HG03558 (cell line): ENCODE measurements around the gene FNIP2.

Source experiments
- ATAC-seq: cut with Tn5 transposase; IDR thresholded peaks from one replicate; pipeline ENCODE4 v1.9.1; 2021; ENCODE audit warnings: moderate number of reproducible peaks; ENCODE audit not compliant: unreplicated experiment; ENCODE audit errors: extremely low read depth

Gene FNIP2

DNA sequence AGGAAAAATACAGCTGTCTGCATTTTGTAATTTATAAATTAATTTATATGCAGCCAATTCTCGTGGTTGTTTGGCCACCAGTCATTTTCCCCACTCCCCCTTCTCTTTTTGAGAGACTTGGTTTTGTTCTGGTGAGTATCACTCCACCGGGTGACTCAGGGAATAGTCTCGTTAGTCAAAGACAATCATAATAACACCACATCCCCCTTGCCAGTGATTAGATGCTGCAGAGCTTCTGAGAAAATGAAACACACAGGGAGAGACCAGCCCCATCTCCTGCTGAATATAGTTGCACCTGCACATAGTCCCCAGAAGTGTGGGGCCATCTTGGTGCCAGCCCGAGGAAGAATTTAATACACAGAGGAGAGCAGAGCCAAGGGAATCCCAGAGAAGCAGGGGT is 8.0 kb upstream of the FNIP2 start:
- ATAC-seq, result no peak

DNA sequence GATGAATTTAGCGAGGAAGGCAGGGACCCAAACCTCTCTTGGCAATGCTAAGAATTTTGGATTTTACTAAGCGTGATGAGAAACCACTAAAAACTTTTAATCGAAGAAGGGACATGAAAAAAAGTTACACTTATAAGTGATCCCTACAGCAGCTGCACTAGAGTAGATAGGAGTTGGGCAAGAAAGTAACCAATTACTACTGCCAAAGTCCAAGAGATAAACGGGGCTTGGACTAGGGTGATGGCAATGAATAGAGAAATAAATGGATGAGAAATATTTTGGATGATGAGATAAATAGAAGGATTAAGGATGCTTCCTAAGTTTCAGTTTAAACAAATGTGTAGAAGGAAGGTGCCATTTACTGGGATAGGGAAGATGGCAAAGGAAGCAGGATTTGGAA is 6.3 kb upstream of the FNIP2 start:
- no peak for ATAC-seq

DNA sequence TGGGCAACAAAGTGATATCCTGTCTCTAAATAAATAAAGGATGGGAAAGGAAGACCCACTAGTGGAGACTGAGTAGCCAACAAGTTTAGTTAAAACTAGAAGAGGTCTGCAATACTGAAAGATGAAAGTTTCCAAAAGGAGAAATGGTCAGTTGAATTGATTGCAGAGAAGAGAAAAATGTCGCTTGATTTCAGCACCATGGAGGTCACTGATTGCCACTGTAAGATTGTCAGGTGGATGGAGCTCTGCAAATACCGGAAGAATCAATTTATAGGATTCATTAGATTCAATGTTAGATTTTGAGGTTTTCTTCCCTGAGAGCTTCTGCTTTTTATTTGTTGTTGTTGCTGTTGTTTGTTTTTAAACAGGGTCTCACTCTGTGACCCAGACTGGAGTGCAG is 5.4 kb upstream of the FNIP2 start:
- no peak for ATAC-seq

DNA sequence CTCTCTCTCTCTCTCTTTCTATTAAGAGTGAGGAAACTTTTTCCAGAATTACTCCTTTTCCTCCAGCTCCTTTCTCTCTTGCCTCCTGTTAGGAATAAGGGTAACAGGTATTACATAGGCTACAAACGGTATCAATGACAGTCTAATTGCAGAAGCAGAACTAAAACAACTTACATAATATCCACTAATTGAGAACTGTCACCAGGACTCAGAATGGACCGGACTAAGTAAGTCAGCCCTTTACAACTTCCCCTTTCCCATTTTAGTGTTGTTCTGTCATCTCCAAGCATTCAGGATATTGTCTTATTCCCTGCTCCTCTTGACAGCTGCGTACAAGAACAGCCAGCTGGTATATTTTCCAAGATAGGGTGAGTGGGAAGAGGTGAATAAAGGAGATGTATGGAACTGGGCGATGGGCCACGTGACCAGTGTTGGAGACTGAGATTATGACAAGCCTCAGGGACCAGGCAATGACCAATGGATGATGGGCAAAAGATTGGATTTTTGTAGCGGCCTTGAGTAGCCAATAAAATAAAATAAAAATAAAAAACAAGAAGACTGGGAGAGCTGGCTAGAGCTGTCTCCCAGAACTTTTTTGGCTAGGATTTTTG is 2.3 kb upstream of the FNIP2 start:
- ATAC-seq, result no peak

DNA sequence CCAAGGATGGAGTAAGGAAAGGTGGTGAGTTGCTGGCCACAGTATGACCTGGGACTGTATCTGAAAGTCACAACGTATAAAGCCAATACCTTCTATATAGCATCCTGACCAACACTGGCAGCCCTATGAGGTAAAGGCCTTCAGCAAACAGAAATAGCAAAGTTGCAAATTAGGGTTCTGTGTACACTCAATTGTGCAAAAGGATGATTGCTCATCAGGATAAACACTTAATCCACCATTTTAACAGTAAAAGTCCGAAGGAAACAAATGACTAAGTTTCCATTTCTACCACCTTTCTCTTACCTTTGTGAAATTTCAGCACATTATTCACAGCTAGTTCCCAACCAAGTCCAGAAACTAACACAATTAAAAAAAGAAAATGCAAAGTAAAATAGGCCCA is 1.4 kb upstream of the FNIP2 start:
- no peak for ATAC-seq

DNA sequence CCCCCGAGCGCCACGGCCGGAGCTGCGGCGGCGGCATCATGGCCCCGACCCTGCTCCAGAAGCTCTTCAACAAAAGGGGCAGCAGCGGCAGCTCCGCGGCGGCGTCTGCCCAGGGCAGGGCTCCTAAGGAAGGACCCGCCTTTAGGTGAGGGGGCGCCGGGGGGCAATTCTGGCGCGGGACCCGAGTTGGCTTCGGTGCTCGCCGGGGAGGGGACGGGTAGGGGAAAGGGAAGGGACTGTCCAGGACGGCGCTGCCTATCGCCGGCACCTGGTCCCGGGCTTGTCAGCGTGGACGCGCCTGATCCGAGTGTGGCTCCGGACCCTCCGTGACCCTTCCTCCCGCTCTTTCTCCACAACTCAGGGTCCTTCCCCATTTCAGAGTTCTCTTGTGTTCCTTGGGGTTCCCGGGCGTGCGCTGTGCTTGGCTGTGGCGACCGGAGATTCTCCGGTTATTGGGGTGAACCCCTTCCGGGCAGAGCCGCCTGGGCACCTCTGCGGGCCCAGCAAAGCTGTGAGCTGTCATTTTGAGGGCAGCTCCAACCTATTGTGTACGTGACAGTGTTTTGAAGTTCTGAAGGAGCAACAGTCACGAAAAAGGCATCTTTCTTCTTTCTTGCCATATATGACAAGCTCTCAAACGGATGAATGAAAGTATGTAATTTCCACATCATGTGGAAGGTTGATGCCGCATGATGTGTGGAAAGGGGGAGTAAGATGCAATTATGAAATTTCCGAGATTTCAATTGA is 522 bp downstream of the FNIP2 start:
- peak; percentile 18 for ATAC-seq

DNA sequence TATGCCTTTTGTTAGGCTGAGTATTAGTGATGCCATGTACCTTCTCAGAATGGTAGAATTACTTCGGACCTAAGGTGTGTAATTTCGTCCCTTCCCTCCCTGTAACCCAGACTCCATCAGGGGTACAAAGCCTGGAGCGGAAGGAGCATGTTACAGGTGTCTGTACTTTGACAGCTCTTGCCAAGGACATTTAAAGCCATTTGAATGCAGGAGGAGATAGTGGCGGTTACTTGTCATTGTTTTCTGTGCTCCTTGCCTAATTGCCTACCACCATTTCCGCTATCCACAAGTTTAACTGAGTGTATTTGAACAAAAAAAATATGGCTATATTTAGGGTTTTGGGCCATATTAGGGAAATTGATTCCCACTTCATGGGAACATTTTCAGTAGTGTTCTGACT is 1.8 kb downstream of the FNIP2 start:
- ATAC-seq, result no peak

DNA sequence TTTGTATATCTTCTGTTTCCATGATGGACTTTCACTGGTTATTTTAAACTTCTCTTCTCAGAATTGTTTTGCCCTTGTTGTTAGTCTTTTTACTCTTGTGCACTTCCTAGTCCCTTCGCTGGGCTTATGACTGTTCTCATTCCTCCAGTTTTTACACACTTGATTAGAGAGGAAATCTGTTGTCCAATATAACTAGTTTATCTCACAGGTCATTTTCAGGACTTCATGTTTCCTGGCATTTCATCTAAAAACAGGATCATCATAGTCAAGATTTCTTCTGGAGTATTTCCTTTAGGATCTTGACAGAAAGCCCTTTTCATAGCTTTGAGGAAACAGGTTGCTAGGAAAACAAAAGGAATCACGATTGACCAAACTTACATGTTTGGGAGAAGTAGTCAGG is 3.0 kb downstream of the FNIP2 start:
- no peak for ATAC-seq

DNA sequence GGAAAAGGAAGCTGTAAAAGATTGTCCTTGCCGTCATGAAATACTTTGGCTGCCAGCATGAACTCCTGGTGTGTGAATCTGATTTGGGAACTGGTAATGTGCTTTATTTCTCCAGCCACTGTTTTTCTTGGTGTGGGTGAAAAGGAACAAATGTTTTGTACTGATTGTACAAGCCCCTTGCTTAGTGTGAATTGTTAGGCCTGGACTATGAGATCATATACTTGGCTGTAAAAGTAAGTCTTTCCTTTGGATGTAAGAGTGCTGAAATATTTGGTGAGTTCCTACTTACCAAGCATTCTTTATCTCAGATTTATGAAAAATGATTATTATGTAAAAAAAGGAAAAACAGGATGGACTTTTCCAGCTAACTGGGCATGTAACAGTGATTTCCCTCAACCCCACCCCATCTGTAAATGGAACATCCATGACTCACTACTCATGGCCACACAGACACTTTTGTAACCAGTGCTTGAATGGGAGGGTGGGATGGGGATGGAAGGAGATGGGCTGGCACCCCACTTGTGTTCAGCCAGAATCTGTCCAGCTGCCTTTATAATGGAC is 6.3 kb downstream of the FNIP2 start:
- no peak for ATAC-seq

DNA sequence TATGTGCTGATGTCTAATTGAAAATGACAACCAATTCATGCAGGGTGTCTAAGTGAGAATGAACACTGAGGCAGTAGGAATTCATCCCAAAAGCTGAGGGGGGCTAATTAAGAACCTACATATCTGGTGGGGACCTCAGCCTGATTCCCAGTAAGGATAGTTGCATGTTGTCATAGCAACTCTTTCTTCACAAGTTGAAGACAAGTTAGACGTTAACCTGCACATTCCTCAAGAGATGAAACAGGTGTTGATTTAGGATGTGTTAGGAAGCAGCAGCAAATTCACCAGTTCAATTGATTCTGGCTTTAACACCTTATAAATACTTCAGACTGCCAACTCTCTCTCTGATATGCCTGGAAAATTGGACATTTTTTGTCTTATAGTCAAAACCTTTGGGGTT is 7.3 kb downstream of the FNIP2 start:
- no peak for ATAC-seq

DNA sequence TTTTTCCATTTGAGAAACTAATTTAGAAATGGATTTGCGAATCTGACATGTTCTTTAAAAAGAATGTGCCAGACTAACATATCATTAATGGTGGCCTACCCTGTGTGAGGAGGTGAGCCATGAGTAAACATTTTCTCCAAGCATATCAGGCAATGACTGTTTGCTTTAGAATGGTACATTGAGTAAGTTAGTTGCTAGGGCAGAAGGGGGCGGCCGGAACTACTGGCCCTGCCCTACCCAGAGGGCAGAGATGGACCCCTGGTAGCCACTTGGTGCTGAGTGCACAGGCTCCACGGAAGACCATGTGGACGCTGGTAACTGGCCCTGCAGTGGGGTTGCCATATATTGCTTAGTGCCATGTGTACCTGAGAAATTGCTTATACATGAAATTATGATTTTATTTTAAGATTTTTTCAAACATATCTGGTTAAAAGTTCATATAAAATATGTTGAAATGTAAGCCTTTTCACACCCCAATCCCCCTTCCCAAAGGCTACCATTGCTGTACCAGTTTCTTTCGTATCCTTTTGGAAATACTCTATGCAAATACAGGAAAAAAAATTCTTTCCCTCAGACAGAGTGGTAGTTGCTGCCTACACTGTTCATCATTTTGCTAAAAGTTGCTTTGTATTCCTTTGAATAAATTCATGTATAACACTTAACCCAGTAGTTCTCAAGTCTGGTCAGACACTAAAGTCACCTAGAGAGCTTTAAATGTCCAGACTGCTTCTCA is 8.8 kb downstream of the FNIP2 start:
- no peak for ATAC-seq

DNA sequence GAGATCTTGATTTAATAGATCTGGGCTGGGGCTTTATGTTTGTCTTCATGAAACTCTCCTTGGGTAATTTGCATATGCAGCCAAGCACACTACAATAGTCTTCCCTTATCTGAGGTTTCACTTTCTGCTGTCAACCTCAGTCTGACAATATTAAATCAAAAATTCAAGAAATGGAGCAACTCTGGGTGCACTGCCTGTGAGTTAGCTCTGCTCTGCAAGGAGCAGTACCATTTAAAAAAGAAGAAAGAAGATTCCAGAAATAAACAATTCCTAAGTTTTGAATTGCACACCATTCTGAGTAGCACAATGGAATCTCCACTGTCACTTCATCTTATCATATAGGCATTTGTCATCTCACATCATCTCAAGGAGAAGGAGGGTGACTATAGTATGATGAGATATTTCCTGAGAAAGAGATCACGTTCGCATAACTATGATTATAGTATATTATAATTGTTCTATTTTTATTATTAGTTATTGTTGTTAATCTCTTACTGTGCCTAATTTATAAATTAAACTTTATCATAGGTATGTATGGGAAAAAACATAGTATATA is 9.4 kb downstream of the FNIP2 start:
- ATAC-seq, result peak; percentile 97

DNA sequence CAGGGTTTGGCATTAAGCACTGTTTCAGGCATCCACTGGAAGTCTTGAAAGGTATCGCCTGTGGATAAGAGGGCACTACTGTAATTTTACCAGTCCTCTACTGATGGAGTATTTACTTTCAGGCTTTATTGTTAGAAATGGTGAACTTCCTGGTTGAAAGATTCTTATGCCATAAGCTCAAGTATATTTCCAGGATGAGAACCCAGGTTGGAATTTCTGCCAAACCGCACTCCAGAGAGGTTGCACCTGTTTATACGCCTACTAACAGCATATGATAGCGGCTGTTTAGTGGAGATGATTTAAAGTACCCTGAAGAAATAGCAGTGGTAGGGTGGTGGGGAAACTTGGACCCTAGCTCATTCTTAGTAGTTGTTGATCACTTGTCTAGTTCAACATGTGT is 9.9 kb downstream of the FNIP2 start:
- no peak for ATAC-seq

DNA sequence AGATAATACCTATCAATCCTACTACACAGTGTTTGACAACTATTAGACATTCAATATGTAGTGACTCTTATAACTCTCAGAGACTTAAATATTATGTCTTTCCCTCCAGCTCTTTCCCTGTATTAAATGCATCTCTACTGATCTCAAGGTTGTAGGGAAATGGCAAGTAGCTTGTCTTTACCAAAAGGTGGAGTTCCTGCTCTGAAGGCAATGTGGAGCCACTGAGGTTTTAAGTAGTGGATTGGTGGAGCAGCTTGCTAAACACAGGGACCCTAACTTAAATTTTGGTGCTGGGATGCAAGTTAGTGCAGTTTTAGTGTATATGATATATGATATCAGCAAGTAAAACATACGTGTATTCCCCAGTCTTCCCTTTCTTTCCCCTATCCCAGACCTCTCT is 13.1 kb downstream of the FNIP2 start:
- no peak for ATAC-seq

DNA sequence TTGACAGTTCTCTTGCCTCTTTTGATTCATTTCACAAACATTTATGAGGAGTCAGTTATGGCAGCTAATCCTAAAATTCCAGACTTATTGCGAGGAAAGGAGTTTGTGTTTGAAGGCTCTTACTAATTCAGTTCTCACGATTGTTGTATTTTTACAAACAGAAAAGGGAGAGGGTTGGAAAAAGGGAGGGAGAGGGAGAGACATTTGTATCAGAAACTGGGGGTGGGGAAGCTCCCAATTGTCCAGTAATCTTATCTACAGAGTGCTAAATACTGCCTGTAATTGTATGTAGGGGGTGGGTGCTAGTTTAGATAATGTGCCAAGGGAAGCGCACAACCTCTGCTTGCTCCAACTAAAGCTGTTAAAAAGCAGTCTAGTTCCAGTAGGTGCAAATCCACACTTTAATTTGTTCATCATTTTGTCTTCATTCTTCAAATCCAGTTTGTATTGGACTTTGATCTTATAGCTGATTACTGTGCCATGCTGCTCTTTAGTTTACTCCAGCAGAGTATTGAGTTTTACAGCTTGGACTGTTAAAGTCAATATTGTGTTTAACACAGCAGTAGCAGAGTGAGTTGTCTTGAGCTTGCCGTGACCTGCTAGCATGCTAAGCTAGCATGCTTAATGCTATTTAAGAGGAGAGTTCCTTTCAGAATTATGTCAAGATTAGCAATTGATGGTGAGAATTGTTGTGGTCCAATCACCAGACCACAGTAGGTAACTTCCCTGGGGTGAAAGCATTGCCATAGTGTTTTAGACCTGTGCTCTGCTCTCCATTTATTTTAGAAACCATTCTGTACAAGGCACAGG is 13.9 kb downstream of the FNIP2 start:
- ATAC-seq, result no peak

DNA sequence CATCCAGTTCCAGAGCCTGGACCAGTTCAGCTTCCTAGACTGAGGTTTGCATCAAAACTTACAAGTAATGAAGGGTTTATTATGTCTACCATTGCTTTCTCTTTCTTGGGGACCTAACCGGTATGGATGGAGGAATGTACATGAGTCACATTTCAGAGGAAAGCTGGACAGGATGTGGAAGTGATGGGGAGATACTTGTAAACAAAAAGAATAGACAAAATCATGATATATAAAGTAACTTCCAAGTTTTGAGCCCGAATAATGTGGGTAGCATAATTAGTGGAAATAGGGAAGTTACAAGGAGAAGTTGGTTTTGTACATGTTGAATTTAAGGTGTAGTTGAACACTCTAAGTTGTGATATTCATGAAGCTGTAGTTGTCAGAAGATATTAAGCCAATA is 15.0 kb downstream of the FNIP2 start:
- ATAC-seq, result no peak

DNA sequence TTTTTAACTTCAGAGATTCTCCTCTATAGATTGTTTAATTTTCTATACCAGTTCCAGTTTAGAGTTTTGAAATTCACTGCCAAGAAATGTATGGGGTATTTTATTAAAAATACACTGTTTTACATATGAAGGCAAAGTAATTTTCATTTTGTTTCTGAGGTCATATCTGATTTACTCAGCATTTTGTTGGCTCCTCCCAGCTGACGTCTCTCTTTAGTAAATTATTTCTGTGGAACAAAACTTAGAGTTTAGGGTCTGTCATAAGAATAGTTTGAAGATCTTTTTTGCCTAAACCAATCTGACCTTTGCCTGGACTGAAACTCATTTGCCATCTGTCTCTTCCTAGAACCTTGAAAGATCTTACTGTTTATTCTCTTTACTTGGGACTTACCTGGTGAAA is 16.9 kb downstream of the FNIP2 start:
- no peak for ATAC-seq

DNA sequence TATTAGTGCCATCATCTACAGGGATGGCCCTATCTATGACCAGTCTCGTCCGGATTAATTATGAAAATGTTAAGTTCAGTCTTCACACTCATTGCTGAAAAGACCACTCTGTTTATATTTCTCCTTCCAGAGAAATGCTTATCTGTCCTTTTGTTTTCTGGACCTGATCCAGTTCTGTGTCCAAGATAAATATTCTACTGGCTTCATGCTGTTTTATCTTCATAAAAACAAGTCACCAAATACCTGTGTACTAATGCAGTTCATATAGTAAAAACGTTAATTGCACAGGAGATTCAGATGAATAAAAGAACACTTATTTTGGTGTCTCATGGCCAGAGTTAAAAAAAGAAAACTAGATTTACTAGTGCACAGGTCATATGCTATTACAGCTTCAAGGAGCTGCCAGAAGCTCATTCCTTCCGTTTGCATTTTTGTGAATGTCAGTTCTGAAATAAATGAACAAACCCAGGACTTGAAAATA is 17.3 kb downstream of the FNIP2 start:
- ATAC-seq, result no peak

DNA sequence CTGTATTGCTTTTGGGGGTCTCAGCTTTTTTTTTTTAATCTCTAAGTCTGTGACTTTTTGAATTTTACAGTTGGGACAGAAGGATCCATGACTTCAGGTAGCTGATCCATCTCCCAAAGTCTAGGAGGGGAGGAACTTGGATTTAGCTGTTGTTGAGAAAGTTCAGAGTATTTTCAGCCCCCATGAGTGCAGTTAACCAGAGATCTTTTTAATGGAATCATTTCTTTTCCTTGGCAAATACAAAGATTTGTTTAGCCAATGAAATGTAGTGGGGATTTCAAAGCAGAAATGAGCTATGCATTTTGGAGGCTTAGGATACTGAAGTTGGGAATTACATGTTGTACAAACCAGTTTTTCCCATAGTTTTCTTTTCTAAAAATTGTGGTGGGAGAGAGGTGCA is 18.1 kb downstream of the FNIP2 start:
- ATAC-seq, result no peak
